K562 (cell line): Measurements from ENCODE around the gene LONRF2. TPM values are rescaled to one million over a fixed set of nuclear protein-coding genes. Genes with fewer than 3 reads are reported as not detected.

Experiments used
- ARID1B ChIP-seq: fragments of 450-650 bp; IDR thresholded peaks from 2 replicates; pipeline ENCODE4 v1.6.1; 2016; ENCODE audit warnings: antibody characterized with exemption, mild to moderate bottlenecking, inconsistent platforms
- CBFB ChIP-seq: sonication (generic); formaldehyde crosslinking; IDR thresholded peaks from 2 replicates; pipeline ENCODE4 v1.4.0; 2020; ENCODE audit warnings: mild to moderate bottlenecking, missing genetic modification reagents
- DMBX1 ChIP-seq: fragments of 250-450 bp; sonication (Bioruptor Pico); IDR thresholded peaks from 2 replicates; pipeline ENCODE4 v1.8.0; 2022; ENCODE audit warnings: inconsistent platforms, mild to moderate bottlenecking, moderate library complexity, borderline replicate concordance
- EGR1 ChIP-seq: fragments of 450-650 bp; conservative IDR thresholded peaks from 2 replicates; pipeline ENCODE4 v1.6.1; 2017; ENCODE audit warnings: mild to moderate bottlenecking
- EHMT2 ChIP-seq: fragments of 450-650 bp; IDR thresholded peaks from 2 replicates; pipeline ENCODE4 v1.6.1; 2018; ENCODE audit warnings: antibody characterized with exemption
- ETV5 ChIP-seq: sonication (generic); formaldehyde crosslinking; IDR thresholded peaks from 2 replicates; pipeline ENCODE4 v1.4.0; 2020; ENCODE audit warnings: low read depth, mild to moderate bottlenecking, missing genetic modification reagents
- GATAD2A ChIP-seq: fragments of 450-650 bp; IDR thresholded peaks from 2 replicates; pipeline ENCODE4 v1.6.1; 2017
- HNRNPL ChIP-seq: fragments of 200-400 bp; formaldehyde crosslinking; IDR thresholded peaks from 2 replicates; pipeline ENCODE4 v1.6.1; 2017; ENCODE audit warnings: low read depth, mild to moderate bottlenecking, low read length
- NFE2 ChIP-seq: IDR thresholded peaks from 2 replicates; pipeline ENCODE4 v1.6.1; 2014; ENCODE audit warnings: antibody characterized with exemption, low read depth
- PHTF2 ChIP-seq: fragments of 250-450 bp; sonication (Bioruptor Pico); IDR thresholded peaks from 2 replicates; pipeline ENCODE4 v1.5.0; 2021; ENCODE audit warnings: mild to moderate bottlenecking
- RNF2 ChIP-seq: sonication (generic); IDR thresholded peaks from 2 replicates; pipeline ENCODE4 v1.6.1; 2016
- SIN3A ChIP-seq, 2 experiments: fragments of 150-350 bp in 1 of 2; IDR thresholded peaks; 2 replicates each; pipeline ENCODE4 v1.6.1; 2011 to 2016; ENCODE audit warnings: borderline replicate concordance in 2 of 2, low read depth in 2 of 2, low read length in 2 of 2, mild to moderate bottlenecking in 2 of 2, moderate library complexity in 2 of 2; ENCODE audit not compliant: control insufficient read depth in 1 of 2
- SMAD4 ChIP-seq: fragments of 250-450 bp; sonication (Bioruptor Pico); conservative IDR thresholded peaks from 2 replicates; pipeline ENCODE4 v1.8.0; 2021; ENCODE audit warnings: inconsistent platforms, mild to moderate bottlenecking, moderate library complexity
- TRIM28 ChIP-seq: fragments of 450-650 bp; IDR thresholded peaks from 2 replicates; pipeline ENCODE4 v1.6.1; 2017
- U2AF2 ChIP-seq: fragments of 200-400 bp; formaldehyde crosslinking; optimal IDR thresholded peaks from 2 replicates; pipeline ENCODE3; 2017; ENCODE audit warnings: low read depth, mild to moderate bottlenecking, low read length
- ZNF146 ChIP-seq: IDR thresholded peaks from one replicate; pipeline ENCODE4 v1.6.1; 2018; ENCODE audit warnings: missing compliant biosample characterization; ENCODE audit not compliant: unreplicated experiment
- ZNF175 ChIP-seq: fragments of 200-800 bp; sonication (Bioruptor generic); IDR thresholded peaks from 2 replicates; pipeline ENCODE4 v1.6.1; 2016; ENCODE audit warnings: low read depth, mild to moderate bottlenecking, missing genetic modification characterization, missing compliant biosample characterization
- ZNF561 ChIP-seq: fragments of 450-650 bp; formaldehyde crosslinking; conservative IDR thresholded peaks from 2 replicates; pipeline ENCODE4 v1.4.0; 2020; ENCODE audit warnings: mild to moderate bottlenecking, moderate library complexity
- ZNF639 ChIP-seq, 2 experiments: fragments of 200-800 bp in 1 of 2; sonication (Bioruptor generic) in 1 of 2; sonication (generic) in 1 of 2; formaldehyde crosslinking in 1 of 2; IDR thresholded peaks in 1 of 2; conservative IDR thresholded peaks in 1 of 2; 2 replicates each; pipeline versions ENCODE4 v1.5.0 to v1.6.1; 2016 to 2020; ENCODE audit warnings: missing compliant biosample characterization in 1 of 2, missing genetic modification characterization in 1 of 2, missing genetic modification reagents in 1 of 2
- polyA plus RNA-seq, 8 experiments: library from polyadenylated mRNA; depleted of rRNA in 4 of 8; stranded (reverse) in 5 of 8; unstranded in 3 of 8; fragments of >200 nt; fragmentation: Nextera tagmentation in 2 of 8; fragmentation: Illumina TruSeq in 1 of 8; extraction: Ambion mirVana in 2 of 8; extraction: Trizol in 1 of 8; gene quantifications; 2 replicates each; pipeline versions ENCODE4 v1.2.1 to v1.2.3, GENCODE V29; 2011 to 2014; ENCODE audit warnings: inconsistent platforms in 1 of 8, missing spikeins in 1 of 8
- total RNA-seq, 7 experiments: library from RNA; depleted of rRNA in 6 of 7; stranded (reverse); fragments of >200 nt in 6 of 7; fragmentation: Illumina TruSeq in 2 of 7; extraction: Trizol in 2 of 7; gene quantifications; 2 replicates each; pipeline versions ENCODE4 v1.2.1 to v1.2.3, GENCODE V29; 2011 to 2021; ENCODE audit warnings: low replicate concordance in 1 of 7
- TF ChIP-seq, protein P1 (sequence below), 2 experiments: fragments of 450-650 bp in 1 of 2; sonication (generic) in 1 of 2; formaldehyde crosslinking; conservative IDR thresholded peaks; 2 replicates each; pipeline versions ENCODE4 v1.4.0 to v1.8.1; 2020 to 2022; ENCODE audit warnings: mild to moderate bottlenecking in 1 of 2, missing genetic modification reagents in 1 of 2
- TF ChIP-seq, protein P2 (sequence below): fragments of 450-650 bp; formaldehyde crosslinking; IDR thresholded peaks from 2 replicates; pipeline ENCODE4 v1.4.0; 2020; ENCODE audit warnings: mild to moderate bottlenecking, moderate library complexity
- TF ChIP-seq, protein P3 (sequence below): sonication (generic); formaldehyde crosslinking; IDR thresholded peaks from 2 replicates; pipeline ENCODE4 v1.4.0; 2020; ENCODE audit warnings: mild to moderate bottlenecking, missing genetic modification reagents

LONRF2 gene
- total and polyA plus RNA-seq, 9 of the 15 experiments (the other 6 are each of a cell fraction or from before 2014, with no cell fraction given): 0.35 to 5.0 (median 2.7) TPM

- TF ChIP-seq, protein P1, sequence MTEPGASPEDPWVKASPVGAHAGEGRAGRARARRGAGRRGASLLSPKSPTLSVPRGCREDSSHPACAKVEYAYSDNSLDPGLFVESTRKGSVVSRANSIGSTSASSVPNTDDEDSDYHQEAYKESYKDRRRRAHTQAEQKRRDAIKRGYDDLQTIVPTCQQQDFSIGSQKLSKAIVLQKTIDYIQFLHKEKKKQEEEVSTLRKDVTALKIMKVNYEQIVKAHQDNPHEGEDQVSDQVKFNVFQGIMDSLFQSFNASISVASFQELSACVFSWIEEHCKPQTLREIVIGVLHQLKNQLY (CRISPR knock-in tag; conservative IDR thresholded peaks at IDR 0.05): no peak
- TF ChIP-seq TRIM28 (no peak; the same call in 1 of the 2 replicates), ZNF175 (CRISPR knock-in tag) (peak; percentile 92), HNRNPL (peak; percentile 85), RNF2 (peak; percentile 95), ZNF146 (CRISPR knock-in tag) (no peak), SIN3A (IDR thresholded peaks at IDR 0.05; ENCODE audit: borderline replicate concordance in 2 of 2, control insufficient read depth in 1 of 2, low read depth in 2 of 2, low read length in 2 of 2) (no peak), CBFB (CRISPR knock-in tag) (no peak), GATAD2A (peak; percentile 64; the same call in 1 of the 2 replicates), SMAD4 (peak; percentile 69), U2AF2 (no peak), ETV5 (CRISPR knock-in tag) (peak; percentile 53; the same call in 1 of the 2 replicates), DMBX1 (CRISPR knock-in tag) (0 out of 2 replicates have a peak, but pooled peaks have one; percentile 80), EHMT2 (0 out of 2 replicates have a peak, but pooled peaks have one; percentile 42), PHTF2 (no peak), ARID1B (peak; percentile 96), NFE2 (peak; percentile 94), ZNF561 (CRISPR knock-in tag) (no peak), ZNF639 (CRISPR knock-in tag; conservative IDR thresholded peaks at IDR 0.05 in 1 of 2, IDR thresholded peaks at IDR 0.05 in 1 of 2) (no peak; a peak in 1 of 4 replicates), EGR1 (peak; percentile 79)
- TF ChIP-seq, protein P2, sequence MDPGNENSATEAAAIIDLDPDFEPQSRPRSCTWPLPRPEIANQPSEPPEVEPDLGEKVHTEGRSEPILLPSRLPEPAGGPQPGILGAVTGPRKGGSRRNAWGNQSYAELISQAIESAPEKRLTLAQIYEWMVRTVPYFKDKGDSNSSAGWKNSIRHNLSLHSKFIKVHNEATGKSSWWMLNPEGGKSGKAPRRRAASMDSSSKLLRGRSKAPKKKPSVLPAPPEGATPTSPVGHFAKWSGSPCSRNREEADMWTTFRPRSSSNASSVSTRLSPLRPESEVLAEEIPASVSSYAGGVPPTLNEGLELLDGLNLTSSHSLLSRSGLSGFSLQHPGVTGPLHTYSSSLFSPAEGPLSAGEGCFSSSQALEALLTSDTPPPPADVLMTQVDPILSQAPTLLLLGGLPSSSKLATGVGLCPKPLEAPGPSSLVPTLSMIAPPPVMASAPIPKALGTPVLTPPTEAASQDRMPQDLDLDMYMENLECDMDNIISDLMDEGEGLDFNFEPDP (CRISPR knock-in tag): no peak
- TF ChIP-seq, protein P3, sequence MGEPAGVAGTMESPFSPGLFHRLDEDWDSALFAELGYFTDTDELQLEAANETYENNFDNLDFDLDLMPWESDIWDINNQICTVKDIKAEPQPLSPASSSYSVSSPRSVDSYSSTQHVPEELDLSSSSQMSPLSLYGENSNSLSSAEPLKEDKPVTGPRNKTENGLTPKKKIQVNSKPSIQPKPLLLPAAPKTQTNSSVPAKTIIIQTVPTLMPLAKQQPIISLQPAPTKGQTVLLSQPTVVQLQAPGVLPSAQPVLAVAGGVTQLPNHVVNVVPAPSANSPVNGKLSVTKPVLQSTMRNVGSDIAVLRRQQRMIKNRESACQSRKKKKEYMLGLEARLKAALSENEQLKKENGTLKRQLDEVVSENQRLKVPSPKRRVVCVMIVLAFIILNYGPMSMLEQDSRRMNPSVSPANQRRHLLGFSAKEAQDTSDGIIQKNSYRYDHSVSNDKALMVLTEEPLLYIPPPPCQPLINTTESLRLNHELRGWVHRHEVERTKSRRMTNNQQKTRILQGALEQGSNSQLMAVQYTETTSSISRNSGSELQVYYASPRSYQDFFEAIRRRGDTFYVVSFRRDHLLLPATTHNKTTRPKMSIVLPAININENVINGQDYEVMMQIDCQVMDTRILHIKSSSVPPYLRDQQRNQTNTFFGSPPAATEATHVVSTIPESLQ (CRISPR knock-in tag): no peak
Observed at GRCh38 chr2:100291152-100291970, 30.9 kb downstream of the LONRF2 start (continued).
